Measurements from ENCODE around the gene SYCP2. TPM values are rescaled to one million over a fixed set of nuclear protein-coding genes. Genes with fewer than 3 reads are reported as not detected.
A peak's percentile ranks its signal among the peaks of the same experiment; 100 is the strongest.

The SYCP2 gene
- total RNA-seq, 1 experiment from 2014 or later = 0.88 TPM

GRCh38 chr20:59942245-59942644 lies 8.8 kb upstream of the SYCP2 start:
- H3K27ac ChIP-seq (ENCODE audit: low read depth, low read length, poor library complexity, severe bottlenecking) = no peak overlapping the region
- H3K36me3 ChIP-seq (ENCODE audit: insufficient read depth, low read length, poor library complexity, severe bottlenecking) = peaks cover 28% of the 10 kb centered on the region
- H3K27me3 ChIP-seq (replicated peaks; ENCODE audit: insufficient read depth, low read depth, low read length, poor library complexity) = no peaks in the 10 kb centered on the region
- DNase-seq (ENCODE audit: low spot score) = no peak
- ChIA-PET CTCF (no interaction called here), POLR2A (ENCODE audit: low non-redundant PET) (no interaction called here)
- no peak overlapping the region for H3K4me3 ChIP-seq (ENCODE audit: low read depth, low read length, poor library complexity, severe bottlenecking)
- H3K9me3 ChIP-seq (ENCODE audit: low read depth, low read length, poor library complexity, severe bottlenecking) = no peaks in the 10 kb centered on the region
- TF ChIP-seq, protein P1, sequence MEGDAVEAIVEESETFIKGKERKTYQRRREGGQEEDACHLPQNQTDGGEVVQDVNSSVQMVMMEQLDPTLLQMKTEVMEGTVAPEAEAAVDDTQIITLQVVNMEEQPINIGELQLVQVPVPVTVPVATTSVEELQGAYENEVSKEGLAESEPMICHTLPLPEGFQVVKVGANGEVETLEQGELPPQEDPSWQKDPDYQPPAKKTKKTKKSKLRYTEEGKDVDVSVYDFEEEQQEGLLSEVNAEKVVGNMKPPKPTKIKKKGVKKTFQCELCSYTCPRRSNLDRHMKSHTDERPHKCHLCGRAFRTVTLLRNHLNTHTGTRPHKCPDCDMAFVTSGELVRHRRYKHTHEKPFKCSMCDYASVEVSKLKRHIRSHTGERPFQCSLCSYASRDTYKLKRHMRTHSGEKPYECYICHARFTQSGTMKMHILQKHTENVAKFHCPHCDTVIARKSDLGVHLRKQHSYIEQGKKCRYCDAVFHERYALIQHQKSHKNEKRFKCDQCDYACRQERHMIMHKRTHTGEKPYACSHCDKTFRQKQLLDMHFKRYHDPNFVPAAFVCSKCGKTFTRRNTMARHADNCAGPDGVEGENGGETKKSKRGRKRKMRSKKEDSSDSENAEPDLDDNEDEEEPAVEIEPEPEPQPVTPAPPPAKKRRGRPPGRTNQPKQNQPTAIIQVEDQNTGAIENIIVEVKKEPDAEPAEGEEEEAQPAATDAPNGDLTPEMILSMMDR (conservative IDR thresholded peaks at IDR 0.05; ENCODE audit: low read depth, low read length) = no peak
- no peak for TF ChIP-seq EZH2 (IDR thresholded peaks at IDR 0.05; ENCODE audit: borderline replicate concordance, low read depth, low read length, poor library complexity, severe bottlenecking)
- BruUV-seq (replicated peaks) = no TSS peak
- H3K4me1 ChIP-seq (ENCODE audit: insufficient read depth, low read length, poor library complexity, severe bottlenecking) = peaks cover 35% of the 10 kb centered on the region
- intact Hi-C loops (cut with micrococcal nuclease; ENCODE audit: unreplicated experiment) = no loop called here

GRCh38 chr20:59940956-59941294 lies 7.5 kb upstream of the SYCP2 start:
- peaks cover 25% of the 10 kb centered on the region for H3K4me1 ChIP-seq (ENCODE audit: insufficient read depth, low read length, poor library complexity, severe bottlenecking)
- intact Hi-C loops (cut with micrococcal nuclease; ENCODE audit: unreplicated experiment) = no loop called here
- CTCF ChIA-PET = no interaction called here
- peak overlapping the region; percentile 94 for H3K27ac ChIP-seq (ENCODE audit: low read depth, low read length, poor library complexity, severe bottlenecking)
- BruUV-seq (replicated peaks) = no TSS peak
- peaks cover 28% of the 10 kb centered on the region for H3K36me3 ChIP-seq (ENCODE audit: insufficient read depth, low read length, poor library complexity, severe bottlenecking)
- H3K4me3 ChIP-seq (ENCODE audit: low read depth, low read length, poor library complexity, severe bottlenecking) = peak overlapping the region; percentile 83
- POLR2A ChIA-PET (ENCODE audit: low non-redundant PET) = no interaction called here
- H3K27me3 ChIP-seq (replicated peaks; ENCODE audit: insufficient read depth, low read depth, low read length, poor library complexity) = no peaks in the 10 kb centered on the region
- no peak for DNase-seq (ENCODE audit: low spot score)
- no peaks in the 10 kb centered on the region for H3K9me3 ChIP-seq (ENCODE audit: low read depth, low read length, poor library complexity, severe bottlenecking)
- TF ChIP-seq EZH2 (IDR thresholded peaks at IDR 0.05; ENCODE audit: borderline replicate concordance, low read depth, low read length, poor library complexity, severe bottlenecking) = no peak
- TF ChIP-seq, protein P1 (conservative IDR thresholded peaks at IDR 0.05; ENCODE audit: low read depth, low read length) = no peak

DNA sequence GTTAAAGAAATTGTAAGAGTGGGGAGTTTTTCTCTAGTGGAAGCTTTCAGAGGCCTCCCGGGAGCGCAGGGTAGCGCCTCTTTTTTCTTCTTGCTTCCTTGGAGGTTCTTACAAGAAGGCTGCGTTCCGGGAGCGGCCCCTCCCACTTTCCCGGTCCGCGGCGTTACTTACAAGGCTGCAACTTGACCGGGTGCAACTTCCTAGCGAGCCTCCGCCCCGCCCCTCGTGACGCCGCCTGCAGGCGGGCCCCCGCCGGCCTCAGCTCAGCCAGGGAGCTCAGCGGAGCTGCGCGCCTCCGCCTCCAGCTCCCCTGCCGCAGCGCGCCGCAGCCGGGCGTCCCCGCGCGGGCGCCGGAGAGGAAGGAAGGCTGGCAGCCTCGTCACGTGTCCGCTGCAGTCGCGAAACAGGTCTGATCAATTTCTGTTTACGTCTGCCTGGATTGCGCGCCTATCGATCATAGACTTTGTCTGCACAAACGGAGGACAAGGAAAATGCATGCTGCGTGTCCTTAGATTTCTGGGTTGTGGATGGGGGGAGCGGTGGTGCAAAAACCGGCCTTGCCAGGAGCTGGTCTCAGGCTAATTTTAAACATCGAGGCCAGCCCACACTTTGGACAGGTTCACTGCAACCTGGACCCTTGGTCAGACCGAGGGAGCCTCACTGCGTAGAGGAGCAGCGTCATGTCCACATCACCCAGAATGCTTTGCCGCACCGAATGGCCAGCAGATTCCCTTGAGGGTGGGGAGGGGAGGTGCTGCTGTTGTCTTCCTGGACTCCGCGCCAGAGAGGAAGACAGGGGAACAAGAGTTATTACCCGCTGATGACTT lies 6.9 kb upstream of the SYCP2 start, which contains the start of the genes FAM217B and PPP1R3D:
Gene FAM217B (plus strand): TSS at position 261 of the 827 bp plus-strand sequence. CDS start 3,555 bp downstream, outside the sequence.
Gene PPP1R3D (minus strand): TSS at position 177 of the 827 bp plus-strand sequence. CDS start 374 bp downstream, outside the sequence.
- intact Hi-C loops (cut with micrococcal nuclease; ENCODE audit: unreplicated experiment) = no loop called here
- H3K27ac ChIP-seq (ENCODE audit: low read depth, low read length, poor library complexity, severe bottlenecking) = peak within 1 kb of the TSS; percentile 94
- POLR2A ChIA-PET (ENCODE audit: low non-redundant PET) = no interaction called here
- no peaks in the 10 kb centered on the region for H3K9me3 ChIP-seq (ENCODE audit: low read depth, low read length, poor library complexity, severe bottlenecking)
- peaks cover 23% of the 10 kb centered on the region for H3K4me1 ChIP-seq (ENCODE audit: insufficient read depth, low read length, poor library complexity, severe bottlenecking)
- CTCF ChIA-PET = no interaction called here
- H3K4me3 ChIP-seq (ENCODE audit: low read depth, low read length, poor library complexity, severe bottlenecking) = peak within 1 kb of the TSS; percentile 83
- no peaks in the 10 kb centered on the region for H3K27me3 ChIP-seq (replicated peaks; ENCODE audit: insufficient read depth, low read depth, low read length, poor library complexity)
- BruUV-seq (replicated peaks) = no TSS peak
- DNase-seq (ENCODE audit: low spot score) = peak; percentile 97
- TF ChIP-seq EZH2 (IDR thresholded peaks at IDR 0.05; ENCODE audit: borderline replicate concordance, low read depth, low read length, poor library complexity, severe bottlenecking) = no peak
- TF ChIP-seq, protein P1 (conservative IDR thresholded peaks at IDR 0.05; ENCODE audit: low read depth, low read length) = no peak
- peaks cover 28% of the 10 kb centered on the region for H3K36me3 ChIP-seq (ENCODE audit: insufficient read depth, low read length, poor library complexity, severe bottlenecking)

Data from A673 (cell line).